A673 (cell line): ENCODE measurements around the gene BRMS1L. TPM values are rescaled to one million over a fixed set of nuclear protein-coding genes. Genes with fewer than 3 reads are reported as not detected.

ENCODE experiments used
- BruUV-seq: library from RNA; stranded (reverse); fragments of 400-500 nt; replicated peaks from 2 replicates; lab custom pipeline; 2021; lab: Mats Ljungman, UMichigan
- CTCF ChIA-PET: fragments of 300-600 bp; sonication (Branson Sonifier 250); formaldehyde crosslinking; loops from one replicate; lab custom pipeline; 2022; ENCODE audit warnings: antibody characterized with exemption; lab: Charles Lee
- POLR2A ChIA-PET: fragments of 300-600 bp; sonication (Branson Sonifier 250); formaldehyde crosslinking; loops from one replicate; lab custom pipeline; 2022; ENCODE audit warnings: antibody characterized with exemption; ENCODE audit not compliant: low non-redundant PET; lab: Charles Lee
- DNase-seq: peaks from one replicate; pipeline ENCODE4 v3.0.0-alpha.2; 2015; ENCODE audit warnings: low spot score
- H3K27ac ChIP-seq: fragments of 200-600 bp; sonication (generic); 2 replicates; pipeline ENCODE4 v1.5.1; 2016; ENCODE audit warnings: mixed run types, low read depth, mild to moderate bottlenecking, mixed read lengths, antibody characterized with exemption, low read length; ENCODE audit not compliant: poor library complexity, severe bottlenecking
- H3K27me3 ChIP-seq: fragments of 200-600 bp; sonication (generic); replicated peaks from 2 replicates; pipeline ENCODE4 v1.6.1; 2017; ENCODE audit warnings: mixed run types, low read depth, mild to moderate bottlenecking, mixed read lengths, antibody characterized with exemption, low read length; ENCODE audit not compliant: insufficient read depth, poor library complexity
- H3K36me3 ChIP-seq: fragments of 200-600 bp; sonication (generic); 2 replicates; pipeline ENCODE4 v1.6.1; 2016; ENCODE audit warnings: mixed run types, mild to moderate bottlenecking, mixed read lengths, antibody characterized with exemption, low read length; ENCODE audit not compliant: insufficient read depth, poor library complexity, severe bottlenecking
- H3K4me1 ChIP-seq: fragments of 200-600 bp; sonication (generic); 2 replicates; pipeline ENCODE4 v1.6.1; 2017; ENCODE audit warnings: mixed run types, mild to moderate bottlenecking, mixed read lengths, antibody characterized with exemption, low read length; ENCODE audit not compliant: insufficient read depth, poor library complexity, severe bottlenecking
- H3K4me3 ChIP-seq: fragments of 200-600 bp; sonication (generic); 2 replicates; pipeline ENCODE4 v1.5.1; 2016; ENCODE audit warnings: low read depth, mixed run types, mild to moderate bottlenecking, mixed read lengths, low read length; ENCODE audit not compliant: poor library complexity, severe bottlenecking
- H3K9me3 ChIP-seq: fragments of 200-600 bp; sonication (generic); 2 replicates; pipeline ENCODE4 v1.6.1; 2016; ENCODE audit warnings: mixed run types, low read depth, mild to moderate bottlenecking, mixed read lengths, antibody characterized with exemption, low read length; ENCODE audit not compliant: poor library complexity, severe bottlenecking
- CTCF ChIP-seq: fragments of 300-800, 200-600 bp; sonication (generic); conservative IDR thresholded peaks from 2 replicates; pipeline ENCODE4 v1.5.1; 2017; ENCODE audit warnings: low read depth, mild to moderate bottlenecking, antibody characterized with exemption, low read length, moderate library complexity, mixed read lengths
- EZH2 ChIP-seq: fragments of 200-600 bp; sonication (generic); IDR thresholded peaks from 2 replicates; pipeline ENCODE4 v1.6.1; 2017; ENCODE audit warnings: borderline replicate concordance, low read depth, mild to moderate bottlenecking, mixed read lengths, antibody characterized with exemption, low read length; ENCODE audit not compliant: poor library complexity, severe bottlenecking
- intact Hi-C: fragments of 100-400 bp; cut with micrococcal nuclease; formaldehyde crosslinking; loops from one replicate; pipeline ENCODE4 v1.10.0; 2022; ENCODE audit not compliant: unreplicated experiment
- total RNA-seq: library from RNA; stranded (reverse); gene quantifications from 2 replicates; pipeline ENCODE4 v1.2.3, GENCODE V29; 2021

Gene BRMS1L
- total RNA-seq, 1 experiment from 2014 or later, result 14.6 TPM

GRCh38 chr14:35851823-35852222, 25.7 kb downstream of the BRMS1L start:
- no peak for DNase-seq
- Histone ChIP-seq H3K27me3 (no peaks in the 10 kb centered on the region), H3K27ac (no peak overlapping the region), H3K9me3 (peaks cover 13% of the 10 kb centered on the region), H3K4me3 (no peak overlapping the region), H3K36me3 (no peaks in the 10 kb centered on the region), H3K4me1 (peaks cover 11% of the 10 kb centered on the region)
- intact Hi-C loops, result no loop called here
- ChIA-PET POLR2A (no interaction called here), CTCF (interaction anchor here (0.6 kb wide), 1 partner anchor 413 kb away, joined by 5 read pairs; no protein-coding TSS in a partner anchor)
- no peak for TF ChIP-seq EZH2
- TF ChIP-seq CTCF, result no peak
- no TSS peak for BruUV-seq

- H3K27ac ChIP-seq, result no peak overlapping the region
- no TSS peak for BruUV-seq
- no peaks in the 10 kb centered on the region for H3K36me3 ChIP-seq
- peaks cover 13% of the 10 kb centered on the region for H3K9me3 ChIP-seq
- ChIA-PET CTCF (no interaction called here), POLR2A (no interaction called here)
- DNase-seq, result no peak
- no peak for TF ChIP-seq EZH2
- no peak for TF ChIP-seq CTCF
- H3K4me1 ChIP-seq, result peaks cover 11% of the 10 kb centered on the region
- intact Hi-C loops, result no loop called here
- H3K27me3 ChIP-seq, result no peaks in the 10 kb centered on the region
- H3K4me3 ChIP-seq, result no peak overlapping the region
These were observed 27.1 kb downstream of the BRMS1L start for GRCh38 chr14:35853225-35853624.

- POLR2A ChIA-PET, result interaction anchor here (0.6 kb wide), 1 partner anchor 906 kb away, joined by 3 read pairs; no protein-coding TSS in a partner anchor
- no peak overlapping the region for H3K27ac ChIP-seq
- BruUV-seq, result no TSS peak
- DNase-seq, result no peak
- TF ChIP-seq EZH2 (no peak), CTCF (no peak)
- H3K27me3 ChIP-seq, result no peaks in the 10 kb centered on the region
- peaks cover 13% of the 10 kb centered on the region for H3K9me3 ChIP-seq
- intact Hi-C loops, result no loop called here
- H3K36me3 ChIP-seq, result no peaks in the 10 kb centered on the region
- CTCF ChIA-PET, result no interaction called here
- H3K4me1 ChIP-seq, result peaks cover 11% of the 10 kb centered on the region
- H3K4me3 ChIP-seq, result no peak overlapping the region
These were observed 28.6 kb downstream of the BRMS1L start for GRCh38 chr14:35854696-35855270.
